GM12878 (cell line): ENCODE results near the gene TMEM176B. TPM values are rescaled to one million over a fixed set of nuclear protein-coding genes. Genes with fewer than 3 reads are reported as not detected.

Experiments used
- ATAC-seq: fragments of 200-7000 bp; cut with Tn5 transposase; 3 replicates; pipeline ENCODE4 v1.9.1; 2020; ENCODE audit warnings: mild to moderate bottlenecking, moderate library complexity
- BruUV-seq: library from RNA; stranded (reverse); fragments of 400-500 nt; replicated peaks from 2 replicates; lab custom pipeline; 2021; lab: Mats Ljungman, UMichigan
- CTCF ChIA-PET: fragments of 300-600 bp; sonication (Branson Sonifier 250); formaldehyde crosslinking; extraction: SDS; loops from one replicate; lab custom pipeline; 2021; ENCODE audit warnings: inconsistent platforms; lab: Yijun Ruan, JAX
- POLR2A ChIA-PET: fragments of 350-600 bp; formaldehyde crosslinking; extraction: SDS; loops from one replicate; lab custom pipeline; 2021; ENCODE audit warnings: inconsistent platforms; lab: Charles Lee
- RAD21 ChIA-PET: fragments of 300-600 bp; sonication (Branson Sonifier 250); formaldehyde crosslinking; loops from one replicate; lab custom pipeline; 2023; ENCODE audit warnings: antibody characterized with exemption; ENCODE audit not compliant: unreplicated experiment; lab: Charles Lee
- SMC1A ChIA-PET: fragments of 300-600 bp; sonication (Branson Sonifier 250); formaldehyde crosslinking; loops from one replicate; lab custom pipeline; 2023; ENCODE audit not compliant: unreplicated experiment, uncharacterized antibody; lab: Charles Lee
- DNase-seq: peaks from one replicate; pipeline ENCODE4 v3.0.0-alpha.2; 2011; ENCODE audit warnings: low read depth, low spot score
- FAIRE-seq: peaks from 3 replicates; lab custom pipeline; 2011; peaks lifted over from hg19 to GRCh38; lab: Jason Lieb, UNC
- H2AFZ ChIP-seq: 2 replicates; pipeline ENCODE4 v1.6.0; 2011; ENCODE audit warnings: low read depth, low read length, control low read depth; ENCODE audit not compliant: control insufficient read depth
- H3K27ac ChIP-seq: 2 replicates; pipeline ENCODE4 v1.5.1; 2011; ENCODE audit warnings: control low read depth; ENCODE audit not compliant: control insufficient read depth, insufficient read depth
- H3K27me3 ChIP-seq, 2 experiments: replicated peaks in 1 of 2; 2 replicates each; pipeline versions ENCODE4 v1.6.0 to v1.6.1; 2011; ENCODE audit warnings: low read length in 1 of 2; ENCODE audit not compliant: control insufficient read depth in 2 of 2, insufficient read depth in 2 of 2
- H3K36me3 ChIP-seq, 2 experiments: 2 replicates each; pipeline ENCODE4 v1.5.1; 2011; ENCODE audit warnings: low read length in 1 of 2; ENCODE audit not compliant: control insufficient read depth in 2 of 2, insufficient read depth in 2 of 2
- H3K4me1 ChIP-seq: 2 replicates; pipeline ENCODE4 v1.6.1; 2011; ENCODE audit warnings: mild to moderate bottlenecking, low read length, moderate library complexity, mixed read lengths; ENCODE audit not compliant: control insufficient read depth, insufficient read depth
- H3K4me2 ChIP-seq: 2 replicates; pipeline ENCODE4 v1.6.0; 2011; ENCODE audit warnings: control low read depth; ENCODE audit not compliant: control insufficient read depth, insufficient read depth
- H3K4me3 ChIP-seq: fragments of 200-600 bp; sonication (generic); 2 replicates; pipeline ENCODE4 v1.5.1; 2016
- H3K79me2 ChIP-seq: 2 replicates; pipeline ENCODE4 v1.6.0; 2011; ENCODE audit warnings: low read length; ENCODE audit not compliant: control insufficient read depth, insufficient read depth
- H3K9ac ChIP-seq: 2 replicates; pipeline ENCODE4 v1.8.0; 2011; ENCODE audit warnings: low read length, control low read depth, mixed read lengths; ENCODE audit not compliant: control insufficient read depth, insufficient read depth
- H3K9me3 ChIP-seq: replicated peaks from 3 replicates; pipeline ENCODE4 v1.5.1; 2011; ENCODE audit warnings: mild to moderate bottlenecking, low read length; ENCODE audit not compliant: control insufficient read depth, insufficient read depth
- H4K20me1 ChIP-seq: 2 replicates; pipeline ENCODE4 v1.6.0; 2011; ENCODE audit not compliant: control insufficient read depth, insufficient read depth
- BHLHE40 ChIP-seq, 2 experiments: fragments of 450-650 bp in 1 of 2; IDR thresholded peaks; 2 replicates each; pipeline ENCODE4 v1.6.1; 2011 to 2017; ENCODE audit warnings: low read depth in 2 of 2, borderline replicate concordance in 1 of 2, improper control_type of control experiment in 1 of 2, low read length in 1 of 2, mild to moderate bottlenecking in 1 of 2
- CHD1 ChIP-seq: IDR thresholded peaks from 2 replicates; pipeline ENCODE4 v1.6.1; 2012; ENCODE audit warnings: low read depth, low read length, improper control_type of control experiment
- FOS ChIP-seq: IDR thresholded peaks from 3 replicates; pipeline ENCODE4 v1.6.1; 2011; ENCODE audit warnings: borderline replicate concordance; ENCODE audit not compliant: insufficient read length; ENCODE audit errors: extremely low read depth
- FOXK2 ChIP-seq: fragments of 450-650 bp; IDR thresholded peaks from 2 replicates; pipeline ENCODE4 v1.6.1; 2017; ENCODE audit warnings: mild to moderate bottlenecking, moderate library complexity
- GABPA ChIP-seq: IDR thresholded peaks from 2 replicates; pipeline ENCODE4 v1.6.1; 2014; ENCODE audit warnings: antibody characterized with exemption, low read depth, mild to moderate bottlenecking, inconsistent platforms
- IKZF1 ChIP-seq: fragments of 450-650 bp; conservative IDR thresholded peaks from 2 replicates; pipeline ENCODE4 v1.6.1; 2017; ENCODE audit warnings: antibody characterized with exemption, mild to moderate bottlenecking
- NR2F1 ChIP-seq: fragments of 450-650 bp; conservative IDR thresholded peaks from 2 replicates; pipeline ENCODE4 v1.6.1; 2017; ENCODE audit warnings: mild to moderate bottlenecking
- POLR2A ChIP-seq: IDR thresholded peaks from 2 replicates; pipeline ENCODE4 v1.6.1; 2011; ENCODE audit warnings: low read depth, mild to moderate bottlenecking, low read length
- RB1 ChIP-seq: fragments of 450-650 bp; formaldehyde crosslinking; IDR thresholded peaks from 2 replicates; pipeline ENCODE4 v1.6.1; 2017; ENCODE audit warnings: mild to moderate bottlenecking, borderline replicate concordance
- SREBF1 ChIP-seq: IDR thresholded peaks from 2 replicates; pipeline ENCODE4 v1.6.1; 2012; ENCODE audit warnings: mild to moderate bottlenecking, low read length
- ZSCAN29 ChIP-seq: fragments of 450-650 bp; IDR thresholded peaks from 2 replicates; pipeline ENCODE4 v1.6.1; 2017; ENCODE audit warnings: mild to moderate bottlenecking, moderate library complexity
- WGBS: methylation state at CpG from one replicate; pipeline ENCODE4 v1.1.6; 2016; ENCODE audit warnings: low lambda C conversion rate; ENCODE audit not compliant: insufficient replicate concordance, insufficient coverage; ENCODE audit errors: missing lambda C conversion rate; 5-methylcytosine and 5-hydroxymethylcytosine counted together
- in situ Hi-C: fragments of 300-500 bp; cut with MboI; formaldehyde crosslinking; loops from 9 replicates; pipeline ENCODE4 v1.14.3; 2018; ENCODE audit warnings: mixed read lengths
- intact Hi-C: fragments of 100-400 bp; cut with micrococcal nuclease; formaldehyde crosslinking; loops from one replicate; pipeline ENCODE4 v1.14.2; 2022; ENCODE audit not compliant: unreplicated experiment
- polyA plus RNA-seq, 11 experiments: library from polyadenylated mRNA; depleted of rRNA in 4 of 11; unstranded in 6 of 11; stranded (reverse) in 5 of 11; fragments of >200 nt; fragmentation: Nextera tagmentation in 4 of 11; fragmentation: Illumina TruSeq in 1 of 11; extraction: Ambion mirVana in 4 of 11; extraction: Trizol in 1 of 11; gene quantifications; 1 replicate in 1 of 11; 2 replicates in 10 of 11; pipeline versions ENCODE4 v1.2.1 to v1.2.3, GENCODE V29; 2011 to 2016; ENCODE audit warnings: inconsistent platforms in 2 of 11, missing spikeins in 2 of 11, low read depth in 1 of 11
- total RNA-seq, 4 experiments: library from RNA; depleted of rRNA in 3 of 4; stranded (reverse); fragments of >200 nt in 3 of 4; fragmentation: Illumina TruSeq in 1 of 4; extraction: Trizol in 1 of 4; gene quantifications; 2 replicates each; pipeline versions ENCODE4 v1.2.1 to v1.2.3, GENCODE V29; 2013 to 2021
- TF ChIP-seq, protein P1 (sequence below): fragments of 450-650 bp; IDR thresholded peaks from 2 replicates; pipeline ENCODE4 v1.6.1; 2017; ENCODE audit warnings: low read depth, mild to moderate bottlenecking, moderate library complexity
- TF ChIP-seq, protein P2 (sequence below): fragments of 450-650 bp; IDR thresholded peaks from 2 replicates; pipeline ENCODE4 v1.6.1; 2018; ENCODE audit warnings: mild to moderate bottlenecking, low read depth, moderate library complexity; ENCODE audit not compliant: partially characterized antibody
- TF ChIP-seq, protein P3 (sequence below): IDR thresholded peaks from 2 replicates; pipeline ENCODE4 v1.6.1; 2011; ENCODE audit warnings: borderline replicate concordance, low read depth, mild to moderate bottlenecking, moderate library complexity, low read length; ENCODE audit not compliant: insufficient read depth, poor library complexity, severe bottlenecking
- TF ChIP-seq, protein P4 (sequence below): fragments of 450-650 bp; IDR thresholded peaks from 2 replicates; pipeline ENCODE4 v1.6.1; 2017; ENCODE audit warnings: mild to moderate bottlenecking

TMEM176B gene
- total and polyA plus RNA-seq, 10 of the 15 experiments (the other 5 are each of a cell fraction or from before 2014, with no cell fraction given) = 0.05 to 0.40 (median 0.20) TPM; not detected in 4

DNA sequence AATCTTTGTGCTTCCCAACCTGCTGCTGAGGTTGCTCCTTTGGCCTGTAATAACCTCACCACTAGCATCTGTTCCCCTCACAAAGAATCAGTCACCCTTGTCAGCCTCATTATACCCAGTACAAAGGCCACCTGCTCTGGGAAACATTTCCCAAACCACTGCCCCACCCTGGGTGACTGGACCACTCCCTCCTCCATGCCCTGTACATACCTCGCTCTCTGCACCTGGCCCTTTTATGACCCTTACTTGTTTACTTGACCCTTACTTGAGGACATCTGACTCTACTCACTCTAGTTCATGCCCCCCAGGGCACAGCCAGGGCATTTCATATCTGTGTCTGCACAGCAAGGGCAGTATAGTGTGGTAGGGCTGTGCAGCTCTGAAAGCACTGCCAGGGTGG, 30.8 kb upstream of the TMEM176B start (continued):
- TF ChIP-seq NR2F1 (no peak), FOS (no peak), FOXK2 (no peak), BHLHE40 (IDR thresholded peaks at IDR 0.05; ENCODE audit: borderline replicate concordance in 1 of 2, low read depth in 2 of 2, low read length in 1 of 2) (no peak)
- TF ChIP-seq, protein P1, sequence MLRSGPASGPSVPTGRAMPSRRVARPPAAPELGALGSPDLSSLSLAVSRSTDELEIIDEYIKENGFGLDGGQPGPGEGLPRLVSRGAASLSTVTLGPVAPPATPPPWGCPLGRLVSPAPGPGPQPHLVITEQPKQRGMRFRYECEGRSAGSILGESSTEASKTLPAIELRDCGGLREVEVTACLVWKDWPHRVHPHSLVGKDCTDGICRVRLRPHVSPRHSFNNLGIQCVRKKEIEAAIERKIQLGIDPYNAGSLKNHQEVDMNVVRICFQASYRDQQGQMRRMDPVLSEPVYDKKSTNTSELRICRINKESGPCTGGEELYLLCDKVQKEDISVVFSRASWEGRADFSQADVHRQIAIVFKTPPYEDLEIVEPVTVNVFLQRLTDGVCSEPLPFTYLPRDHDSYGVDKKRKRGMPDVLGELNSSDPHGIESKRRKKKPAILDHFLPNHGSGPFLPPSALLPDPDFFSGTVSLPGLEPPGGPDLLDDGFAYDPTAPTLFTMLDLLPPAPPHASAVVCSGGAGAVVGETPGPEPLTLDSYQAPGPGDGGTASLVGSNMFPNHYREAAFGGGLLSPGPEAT = no peak
- TF ChIP-seq, all 136 proteins: peak for 0

DNA sequence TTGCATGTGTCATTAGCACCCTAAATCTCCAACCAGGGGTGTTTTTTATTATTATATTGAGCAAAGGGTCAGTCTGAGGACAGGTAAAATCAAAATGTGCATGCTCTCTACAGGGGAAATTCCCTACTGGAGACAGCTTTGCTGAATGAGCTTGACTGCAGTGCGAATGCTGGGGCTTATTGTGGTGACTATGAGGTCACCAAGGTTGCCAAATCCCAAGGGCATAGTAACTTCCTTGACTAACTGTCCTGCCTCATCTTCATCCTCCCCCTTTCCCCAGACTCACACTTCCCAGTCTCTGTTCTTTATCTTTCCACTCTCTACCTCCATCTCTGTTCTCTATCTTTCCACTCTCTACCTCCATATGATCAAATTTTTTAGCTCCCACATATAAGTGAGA, 29.3 kb upstream of the TMEM176B start:
- intact Hi-C loops (no loop called here), in situ Hi-C loops (no loop called here)
- FAIRE-seq = no peak
- 0% methylated on average over 1 of the region's 1 CpG for WGBS
- H2AFZ ChIP-seq = no peak overlapping the region
- DNase-seq = no peak
- peaks cover 0 to 2% of the 10 kb centered on the region in 2 experiments; a peak in 2 of 4 replicates for H3K27me3 ChIP-seq
- H3K79me2 ChIP-seq = no peaks in the 10 kb centered on the region
- BruUV-seq = no TSS peak
- POLR2A ChIA-PET = no interaction called here
- no peaks in the 10 kb centered on the region for H3K36me3 ChIP-seq
- H3K9ac ChIP-seq = no peak overlapping the region
- ATAC-seq = no peak
- no peaks in the 10 kb centered on the region for H3K4me1 ChIP-seq
- no peak overlapping the region for H3K4me2 ChIP-seq
- RAD21 ChIA-PET = interaction anchor here (1.3 kb wide), 1 partner anchor 42 kb away, joined by 5 read pairs; no protein-coding TSS in a partner anchor
- H3K27ac ChIP-seq = no peak overlapping the region
- no peaks in the 10 kb centered on the region for H3K9me3 ChIP-seq
- SMC1A ChIA-PET = interaction anchor here (0.6 kb wide), 1 partner anchor 10 kb away, joined by 3 read pairs; no protein-coding TSS in a partner anchor
- CTCF ChIA-PET = interaction anchor here (0.6 kb wide), 1 partner anchor 50 kb away, joined by 3 read pairs; no protein-coding TSS in a partner anchor
- no peak overlapping the region for H3K4me3 ChIP-seq
- H4K20me1 ChIP-seq = no peaks in the 10 kb centered on the region
- TF ChIP-seq GABPA (no peak), ZSCAN29 (no peak), POLR2A (no peak), RB1 (no peak), IKZF1 (no peak), CHD1 (no peak), SREBF1 (no peak)
- TF ChIP-seq, protein P2, sequence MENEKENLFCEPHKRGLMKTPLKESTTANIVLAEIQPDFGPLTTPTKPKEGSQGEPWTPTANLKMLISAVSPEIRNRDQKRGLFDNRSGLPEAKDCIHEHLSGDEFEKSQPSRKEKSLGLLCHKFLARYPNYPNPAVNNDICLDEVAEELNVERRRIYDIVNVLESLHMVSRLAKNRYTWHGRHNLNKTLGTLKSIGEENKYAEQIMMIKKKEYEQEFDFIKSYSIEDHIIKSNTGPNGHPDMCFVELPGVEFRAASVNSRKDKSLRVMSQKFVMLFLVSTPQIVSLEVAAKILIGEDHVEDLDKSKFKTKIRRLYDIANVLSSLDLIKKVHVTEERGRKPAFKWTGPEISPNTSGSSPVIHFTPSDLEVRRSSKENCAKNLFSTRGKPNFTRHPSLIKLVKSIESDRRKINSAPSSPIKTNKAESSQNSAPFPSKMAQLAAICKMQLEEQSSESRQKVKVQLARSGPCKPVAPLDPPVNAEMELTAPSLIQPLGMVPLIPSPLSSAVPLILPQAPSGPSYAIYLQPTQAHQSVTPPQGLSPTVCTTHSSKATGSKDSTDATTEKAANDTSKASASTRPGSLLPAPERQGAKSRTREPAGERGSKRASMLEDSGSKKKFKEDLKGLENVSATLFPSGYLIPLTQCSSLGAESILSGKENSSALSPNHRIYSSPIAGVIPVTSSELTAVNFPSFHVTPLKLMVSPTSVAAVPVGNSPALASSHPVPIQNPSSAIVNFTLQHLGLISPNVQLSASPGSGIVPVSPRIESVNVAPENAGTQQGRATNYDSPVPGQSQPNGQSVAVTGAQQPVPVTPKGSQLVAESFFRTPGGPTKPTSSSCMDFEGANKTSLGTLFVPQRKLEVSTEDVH = no peak
- TF ChIP-seq, protein P3, sequence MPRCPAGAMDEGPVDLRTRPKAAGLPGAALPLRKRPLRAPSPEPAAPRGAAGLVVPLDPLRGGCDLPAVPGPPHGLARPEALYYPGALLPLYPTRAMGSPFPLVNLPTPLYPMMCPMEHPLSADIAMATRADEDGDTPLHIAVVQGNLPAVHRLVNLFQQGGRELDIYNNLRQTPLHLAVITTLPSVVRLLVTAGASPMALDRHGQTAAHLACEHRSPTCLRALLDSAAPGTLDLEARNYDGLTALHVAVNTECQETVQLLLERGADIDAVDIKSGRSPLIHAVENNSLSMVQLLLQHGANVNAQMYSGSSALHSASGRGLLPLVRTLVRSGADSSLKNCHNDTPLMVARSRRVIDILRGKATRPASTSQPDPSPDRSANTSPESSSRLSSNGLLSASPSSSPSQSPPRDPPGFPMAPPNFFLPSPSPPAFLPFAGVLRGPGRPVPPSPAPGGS = no peak
- TF ChIP-seq, protein P4, sequence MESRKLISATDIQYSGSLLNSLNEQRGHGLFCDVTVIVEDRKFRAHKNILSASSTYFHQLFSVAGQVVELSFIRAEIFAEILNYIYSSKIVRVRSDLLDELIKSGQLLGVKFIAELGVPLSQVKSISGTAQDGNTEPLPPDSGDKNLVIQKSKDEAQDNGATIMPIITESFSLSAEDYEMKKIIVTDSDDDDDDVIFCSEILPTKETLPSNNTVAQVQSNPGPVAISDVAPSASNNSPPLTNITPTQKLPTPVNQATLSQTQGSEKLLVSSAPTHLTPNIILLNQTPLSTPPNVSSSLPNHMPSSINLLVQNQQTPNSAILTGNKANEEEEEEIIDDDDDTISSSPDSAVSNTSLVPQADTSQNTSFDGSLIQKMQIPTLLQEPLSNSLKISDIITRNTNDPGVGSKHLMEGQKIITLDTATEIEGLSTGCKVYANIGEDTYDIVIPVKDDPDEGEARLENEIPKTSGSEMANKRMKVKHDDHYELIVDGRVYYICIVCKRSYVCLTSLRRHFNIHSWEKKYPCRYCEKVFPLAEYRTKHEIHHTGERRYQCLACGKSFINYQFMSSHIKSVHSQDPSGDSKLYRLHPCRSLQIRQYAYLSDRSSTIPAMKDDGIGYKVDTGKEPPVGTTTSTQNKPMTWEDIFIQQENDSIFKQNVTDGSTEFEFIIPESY = no peak
